Keratinocyte (primary cell): ENCODE measurements around the gene LAMA2. TPM values are rescaled to one million over a fixed set of nuclear protein-coding genes. Genes with fewer than 3 reads are reported as not detected.

Source experiments
- DNase-seq: peaks from one replicate; pipeline ENCODE4 v3.0.0-alpha.2; 2011; ENCODE audit warnings: low read depth, missing footprints, low spot score
- FAIRE-seq: peaks from 2 replicates; lab custom pipeline; 2011; peaks lifted over from hg19 to GRCh38; lab: Jason Lieb, UNC
- H2AFZ ChIP-seq: 2 replicates; pipeline ENCODE4 v1.6.0; 2012; ENCODE audit warnings: low read length, control low read depth, inconsistent platforms; ENCODE audit not compliant: control insufficient read depth
- H3K27ac ChIP-seq: 2 replicates; pipeline ENCODE4 v1.5.1; 2011; ENCODE audit warnings: low read length; ENCODE audit not compliant: control insufficient read depth, insufficient read depth
- H3K27me3 ChIP-seq: 3 replicates; pipeline ENCODE4 v1.6.0; 2011; ENCODE audit warnings: low read length; ENCODE audit not compliant: control insufficient read depth, insufficient read depth; ENCODE audit errors: extremely low read depth
- H3K36me3 ChIP-seq, 2 experiments: 2 replicates in 1 of 2; 3 replicates in 1 of 2; pipeline ENCODE4 v1.5.1; 2011; ENCODE audit warnings: low read length in 2 of 2, mild to moderate bottlenecking in 1 of 2; ENCODE audit not compliant: control insufficient read depth in 2 of 2, insufficient read depth in 2 of 2; ENCODE audit errors: extremely low read depth in 1 of 2
- H3K4me1 ChIP-seq: 3 replicates; pipeline ENCODE4 v1.5.1; 2011; ENCODE audit warnings: low read length; ENCODE audit not compliant: control insufficient read depth, insufficient read depth; ENCODE audit errors: extremely low read depth
- H3K4me2 ChIP-seq: 3 replicates; pipeline ENCODE4 v1.6.0; 2011; ENCODE audit warnings: low read depth, low read length; ENCODE audit not compliant: control insufficient read depth, insufficient read depth; ENCODE audit errors: extremely low read depth
- H3K4me3 ChIP-seq, 3 experiments: fragments of 200-600 bp in 1 of 3; sonication (generic) in 1 of 3; 2 replicates in 2 of 3; 3 replicates in 1 of 3; pipeline ENCODE4 v1.5.1; 2011 to 2016; ENCODE audit warnings: low read length in 3 of 3, mild to moderate bottlenecking in 3 of 3, control low read depth in 2 of 3, inconsistent platforms in 1 of 3, low read depth in 1 of 3, mixed read lengths in 1 of 3, mixed run types in 1 of 3, moderate library complexity in 1 of 3; ENCODE audit not compliant: control insufficient read depth in 2 of 3, insufficient read depth in 2 of 3; ENCODE audit errors: extremely low read depth in 1 of 3
- H3K79me2 ChIP-seq: 2 replicates; pipeline ENCODE4 v1.6.0; 2012; ENCODE audit warnings: low read length; ENCODE audit not compliant: control insufficient read depth, insufficient read depth
- H3K9ac ChIP-seq: 3 replicates; pipeline ENCODE4 v1.6.0; 2011; ENCODE audit warnings: low read length; ENCODE audit not compliant: control insufficient read depth, insufficient read depth; ENCODE audit errors: extremely low read depth
- H3K9me1 ChIP-seq: 3 replicates; pipeline ENCODE4 v1.6.0; 2011; ENCODE audit warnings: low read length; ENCODE audit not compliant: control insufficient read depth, insufficient read depth; ENCODE audit errors: extremely low read depth
- H3K9me3 ChIP-seq: 2 replicates; pipeline ENCODE4 v1.5.1; 2012; ENCODE audit warnings: low read depth, low read length; ENCODE audit not compliant: control insufficient read depth
- H4K20me1 ChIP-seq: 3 replicates; pipeline ENCODE4 v1.6.0; 2011; ENCODE audit warnings: low read length; ENCODE audit not compliant: control insufficient read depth, insufficient read depth; ENCODE audit errors: extremely low read depth
- EZH2 ChIP-seq: IDR thresholded peaks from one replicate; pipeline ENCODE4 v1.6.1; 2012; ENCODE audit warnings: inconsistent platforms, mild to moderate bottlenecking, low read length, moderate library complexity
- dilution Hi-C: fragments of 300-500 bp; cut with MboI; formaldehyde crosslinking; loops from one replicate; pipeline ENCODE4 v1.7.0; 2020; ENCODE audit warnings: low sequenced_read_pairs; ENCODE audit not compliant: extremely low pct_ligation_motif_present
- polyA plus RNA-seq, 5 experiments: library from polyadenylated mRNA; depleted of rRNA in 3 of 5; stranded (reverse) in 3 of 5; stranded (forward) in 1 of 5; unstranded in 1 of 5; fragments of >200 nt; gene quantifications; 1 replicate in 1 of 5; 2 replicates in 3 of 5; 3 replicates in 1 of 5; pipeline versions ENCODE4 v1.2.1 to v1.2.3, GENCODE V29; 2011 to 2012; ENCODE audit warnings: missing spikeins in 2 of 5, low read depth in 1 of 5, low replicate concordance in 1 of 5
- TF ChIP-seq, protein P1 (sequence below), 3 experiments: IDR thresholded peaks in 1 of 3; conservative IDR thresholded peaks in 1 of 3; optimal IDR thresholded peaks in 1 of 3; 2 replicates in 2 of 3; 3 replicates in 1 of 3; pipeline versions ENCODE3 to v1.5.1; 2011; ENCODE audit warnings: low read length in 3 of 3, mild to moderate bottlenecking in 3 of 3, moderate library complexity in 2 of 3, control low read depth in 1 of 3, inconsistent platforms in 1 of 3; ENCODE audit not compliant: insufficient read depth in 2 of 3; ENCODE audit errors: extremely low read depth in 1 of 3

LAMA2 gene
- polyA plus RNA-seq, 1 donor (not counting 4 experiments of a cell fraction or from before 2014, with no cell fraction given), result 1.4 TPM

- no peak for TF ChIP-seq EZH2
- TF ChIP-seq, protein P1, sequence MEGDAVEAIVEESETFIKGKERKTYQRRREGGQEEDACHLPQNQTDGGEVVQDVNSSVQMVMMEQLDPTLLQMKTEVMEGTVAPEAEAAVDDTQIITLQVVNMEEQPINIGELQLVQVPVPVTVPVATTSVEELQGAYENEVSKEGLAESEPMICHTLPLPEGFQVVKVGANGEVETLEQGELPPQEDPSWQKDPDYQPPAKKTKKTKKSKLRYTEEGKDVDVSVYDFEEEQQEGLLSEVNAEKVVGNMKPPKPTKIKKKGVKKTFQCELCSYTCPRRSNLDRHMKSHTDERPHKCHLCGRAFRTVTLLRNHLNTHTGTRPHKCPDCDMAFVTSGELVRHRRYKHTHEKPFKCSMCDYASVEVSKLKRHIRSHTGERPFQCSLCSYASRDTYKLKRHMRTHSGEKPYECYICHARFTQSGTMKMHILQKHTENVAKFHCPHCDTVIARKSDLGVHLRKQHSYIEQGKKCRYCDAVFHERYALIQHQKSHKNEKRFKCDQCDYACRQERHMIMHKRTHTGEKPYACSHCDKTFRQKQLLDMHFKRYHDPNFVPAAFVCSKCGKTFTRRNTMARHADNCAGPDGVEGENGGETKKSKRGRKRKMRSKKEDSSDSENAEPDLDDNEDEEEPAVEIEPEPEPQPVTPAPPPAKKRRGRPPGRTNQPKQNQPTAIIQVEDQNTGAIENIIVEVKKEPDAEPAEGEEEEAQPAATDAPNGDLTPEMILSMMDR (optimal IDR thresholded peaks at IDR 0.05 in 1 of 3, IDR thresholded peaks at IDR 0.05 in 1 of 3, conservative IDR thresholded peaks at IDR 0.05 in 1 of 3; ENCODE audit: extremely low read depth in 1 of 3, insufficient read depth in 2 of 3, low read length in 3 of 3), result no peak
- Histone ChIP-seq H3K79me2 (no peaks in the 10 kb centered on the region), H3K4me3 (no peak overlapping the region), H3K9ac (no peak overlapping the region), H4K20me1 (no peaks in the 10 kb centered on the region), H3K4me1 (no peaks in the 10 kb centered on the region), H3K9me1 (no peaks in the 10 kb centered on the region), H3K36me3 (no peaks in the 10 kb centered on the region), H3K4me2 (no peak overlapping the region), H2AFZ (no peak overlapping the region), H3K27ac (no peak overlapping the region), H3K27me3 (no peaks in the 10 kb centered on the region), H3K9me3 (no peaks in the 10 kb centered on the region)
- DNase-seq (no peak), FAIRE-seq (no peak)
- dilution Hi-C loops, result no loop called here
These were observed 528.2 kb downstream of the LAMA2 start for GRCh38 chr6:129411092-129411491.

DNA sequence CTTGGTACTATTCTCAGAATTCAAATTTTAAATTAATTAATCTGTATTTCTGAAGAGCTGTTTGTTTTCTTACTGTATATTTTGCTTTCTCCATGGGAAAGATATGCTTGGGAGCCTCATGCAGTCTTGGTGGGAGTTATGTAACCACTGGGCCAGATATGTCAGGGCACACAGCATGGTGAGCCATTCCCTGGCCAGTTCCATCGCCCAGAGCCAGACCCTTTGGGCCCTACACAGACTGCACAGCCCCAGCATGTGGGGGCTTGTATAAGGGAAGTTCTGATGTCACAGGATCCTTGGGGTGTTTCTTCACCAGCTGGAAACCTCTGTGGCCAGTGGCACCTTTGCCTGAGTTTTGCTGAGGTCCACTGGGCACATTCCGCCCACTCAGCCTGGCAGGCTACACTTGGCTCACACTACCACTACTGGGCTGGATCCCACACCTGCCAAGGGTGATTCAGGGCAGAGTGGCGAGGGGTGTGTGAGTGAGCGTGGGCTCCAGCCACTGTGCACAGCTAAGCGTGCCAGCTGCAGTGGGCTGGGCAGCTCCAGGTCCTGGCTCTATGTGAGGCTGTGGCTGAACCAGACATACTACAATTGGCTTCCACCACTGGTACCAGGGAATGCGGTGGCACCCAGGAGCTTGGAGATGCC, 533.5 kb downstream of the LAMA2 start:
- Histone ChIP-seq H3K9me1 (no peaks in the 10 kb centered on the region), H3K4me2 (no peak overlapping the region), H3K27me3 (no peaks in the 10 kb centered on the region), H2AFZ (no peak overlapping the region), H3K4me1 (no peaks in the 10 kb centered on the region), H3K9ac (no peak overlapping the region), H3K9me3 (no peaks in the 10 kb centered on the region), H4K20me1 (no peaks in the 10 kb centered on the region), H3K4me3 (no peak overlapping the region), H3K27ac (no peak overlapping the region), H3K36me3 (no peaks in the 10 kb centered on the region), H3K79me2 (no peaks in the 10 kb centered on the region)
- dilution Hi-C loops, result no loop called here
- no peak for TF ChIP-seq EZH2
- TF ChIP-seq, protein P1 (optimal IDR thresholded peaks at IDR 0.05 in 1 of 3, IDR thresholded peaks at IDR 0.05 in 1 of 3, conservative IDR thresholded peaks at IDR 0.05 in 1 of 3; ENCODE audit: extremely low read depth in 1 of 3, insufficient read depth in 2 of 3, low read length in 3 of 3), result no peak
- FAIRE-seq (no peak), DNase-seq (no peak)
